ENCODE measurements around the gene DIP2C.
"Not testable (repeated sequence)": the region's sequence is repeated elsewhere in the genome, so short reads cannot be mapped to it uniquely, and the experiment has no call there.

Gene DIP2C

GRCh38 chr10:436911-437665 is 252.4 kb downstream of the DIP2C start:
- DNase-seq = no peak

- DNase-seq = no peak
These were observed 253.3 kb downstream of the DIP2C start for GRCh38 chr10:436013-436697.

GRCh38 chr10:435397-435796 is 254.1 kb downstream of the DIP2C start:
- DNase-seq = no peak

GRCh38 chr10:429696-430095 is 259.8 kb downstream of the DIP2C start:
- DNase-seq = no peak

- no peak for DNase-seq
These were observed 261.5 kb downstream of the DIP2C start for GRCh38 chr10:427761-428519.

GRCh38 chr10:425365-425764 is 264.1 kb downstream of the DIP2C start:
- DNase-seq = not testable (repeated sequence)

GRCh38 chr10:424724-425123 is 264.7 kb downstream of the DIP2C start:
- DNase-seq = not testable (repeated sequence)

- no peak for DNase-seq
These were observed 266.3 kb downstream of the DIP2C start for GRCh38 chr10:423178-423577.

- DNase-seq = no peak
These were observed 266.8 kb downstream of the DIP2C start for GRCh38 chr10:422675-423074.

GRCh38 chr10:422241-422640 is 267.2 kb downstream of the DIP2C start:
- DNase-seq = no peak

- DNase-seq = no peak
These were observed 268.3 kb downstream of the DIP2C start for GRCh38 chr10:421170-421569.

- DNase-seq = no peak
These were observed 269.0 kb downstream of the DIP2C start for GRCh38 chr10:420154-421121.

GRCh38 chr10:418894-419293 is 270.6 kb downstream of the DIP2C start:
- no peak for DNase-seq

GRCh38 chr10:418226-418625 is 271.2 kb downstream of the DIP2C start:
- no peak for DNase-seq

GRCh38 chr10:416091-416515 is 273.4 kb downstream of the DIP2C start:
- no peak for DNase-seq

- no peak for DNase-seq
These were observed 275.8 kb downstream of the DIP2C start for GRCh38 chr10:413662-414071.

GRCh38 chr10:412109-412508 is 277.4 kb downstream of the DIP2C start:
- no peak for DNase-seq

- no peak for DNase-seq
These were observed 277.9 kb downstream of the DIP2C start for GRCh38 chr10:411603-412002.

GRCh38 chr10:409408-410040 is 279.9 kb downstream of the DIP2C start:
- DNase-seq = no peak

- no peak for DNase-seq
These were observed 281.2 kb downstream of the DIP2C start for GRCh38 chr10:408236-408635.

GRCh38 chr10:406976-407375 is 282.5 kb downstream of the DIP2C start:
- DNase-seq = no peak

GRCh38 chr10:405648-406047 is 283.8 kb downstream of the DIP2C start:
- DNase-seq = no peak

All from suppressor macrophage (primary cell).